GM12878 (cell line): ENCODE results near the gene RAB40B. TPM values are rescaled to one million over a fixed set of nuclear protein-coding genes. Genes with fewer than 3 reads are reported as not detected.

ENCODE experiments used
- ATAC-seq: fragments of 200-7000 bp; cut with Tn5 transposase; 3 replicates; pipeline ENCODE4 v1.9.1; 2020; ENCODE audit warnings: mild to moderate bottlenecking, moderate library complexity
- BruUV-seq: library from RNA; stranded (reverse); fragments of 400-500 nt; replicated peaks from 2 replicates; lab custom pipeline; 2021; lab: Mats Ljungman, UMichigan
- CTCF ChIA-PET: fragments of 300-600 bp; sonication (Branson Sonifier 250); formaldehyde crosslinking; extraction: SDS; loops from one replicate; lab custom pipeline; 2021; ENCODE audit warnings: inconsistent platforms; lab: Yijun Ruan, JAX
- POLR2A ChIA-PET: fragments of 350-600 bp; formaldehyde crosslinking; extraction: SDS; loops from one replicate; lab custom pipeline; 2021; ENCODE audit warnings: inconsistent platforms; lab: Charles Lee
- RAD21 ChIA-PET: fragments of 300-600 bp; sonication (Branson Sonifier 250); formaldehyde crosslinking; loops from one replicate; lab custom pipeline; 2023; ENCODE audit warnings: antibody characterized with exemption; ENCODE audit not compliant: unreplicated experiment; lab: Charles Lee
- SMC1A ChIA-PET: fragments of 300-600 bp; sonication (Branson Sonifier 250); formaldehyde crosslinking; loops from one replicate; lab custom pipeline; 2023; ENCODE audit not compliant: unreplicated experiment, uncharacterized antibody; lab: Charles Lee
- DNase-seq: peaks from one replicate; pipeline ENCODE4 v3.0.0-alpha.2; 2011; ENCODE audit warnings: low read depth, low spot score
- FAIRE-seq: peaks from 3 replicates; lab custom pipeline; 2011; peaks lifted over from hg19 to GRCh38; lab: Jason Lieb, UNC
- H2AFZ ChIP-seq: 2 replicates; pipeline ENCODE4 v1.6.0; 2011; ENCODE audit warnings: low read depth, low read length, control low read depth; ENCODE audit not compliant: control insufficient read depth
- H3K27ac ChIP-seq: 2 replicates; pipeline ENCODE4 v1.5.1; 2011; ENCODE audit warnings: control low read depth; ENCODE audit not compliant: control insufficient read depth, insufficient read depth
- H3K27me3 ChIP-seq, 2 experiments: replicated peaks in 1 of 2; 2 replicates each; pipeline versions ENCODE4 v1.6.0 to v1.6.1; 2011; ENCODE audit warnings: low read length in 1 of 2; ENCODE audit not compliant: control insufficient read depth in 2 of 2, insufficient read depth in 2 of 2
- H3K36me3 ChIP-seq, 2 experiments: 2 replicates each; pipeline ENCODE4 v1.5.1; 2011; ENCODE audit warnings: low read length in 1 of 2; ENCODE audit not compliant: control insufficient read depth in 2 of 2, insufficient read depth in 2 of 2
- H3K4me1 ChIP-seq: 2 replicates; pipeline ENCODE4 v1.6.1; 2011; ENCODE audit warnings: mild to moderate bottlenecking, low read length, moderate library complexity, mixed read lengths; ENCODE audit not compliant: control insufficient read depth, insufficient read depth
- H3K4me2 ChIP-seq: 2 replicates; pipeline ENCODE4 v1.6.0; 2011; ENCODE audit warnings: control low read depth; ENCODE audit not compliant: control insufficient read depth, insufficient read depth
- H3K4me3 ChIP-seq: fragments of 200-600 bp; sonication (generic); 2 replicates; pipeline ENCODE4 v1.5.1; 2016
- H3K79me2 ChIP-seq: 2 replicates; pipeline ENCODE4 v1.6.0; 2011; ENCODE audit warnings: low read length; ENCODE audit not compliant: control insufficient read depth, insufficient read depth
- H3K9ac ChIP-seq: 2 replicates; pipeline ENCODE4 v1.8.0; 2011; ENCODE audit warnings: low read length, control low read depth, mixed read lengths; ENCODE audit not compliant: control insufficient read depth, insufficient read depth
- H3K9me3 ChIP-seq: replicated peaks from 3 replicates; pipeline ENCODE4 v1.5.1; 2011; ENCODE audit warnings: mild to moderate bottlenecking, low read length; ENCODE audit not compliant: control insufficient read depth, insufficient read depth
- H4K20me1 ChIP-seq: 2 replicates; pipeline ENCODE4 v1.6.0; 2011; ENCODE audit not compliant: control insufficient read depth, insufficient read depth
- ELK1 ChIP-seq: IDR thresholded peaks from 2 replicates; pipeline ENCODE4 v1.6.1; 2012; ENCODE audit warnings: low read depth, low read length, improper control_type of control experiment
- MEF2A ChIP-seq: IDR thresholded peaks from 2 replicates; pipeline ENCODE4 v1.6.1; 2011; ENCODE audit warnings: low read depth, mild to moderate bottlenecking, low read length, moderate library complexity; ENCODE audit not compliant: insufficient read depth
- PAX8 ChIP-seq: fragments of 450-650 bp; IDR thresholded peaks from 2 replicates; pipeline ENCODE4 v1.6.1; 2017; ENCODE audit warnings: mild to moderate bottlenecking, moderate library complexity
- WGBS: methylation state at CpG from one replicate; pipeline ENCODE4 v1.1.6; 2016; ENCODE audit warnings: low lambda C conversion rate; ENCODE audit not compliant: insufficient replicate concordance, insufficient coverage; ENCODE audit errors: missing lambda C conversion rate; 5-methylcytosine and 5-hydroxymethylcytosine counted together
- in situ Hi-C: fragments of 300-500 bp; cut with MboI; formaldehyde crosslinking; loops from 9 replicates; pipeline ENCODE4 v1.14.3; 2018; ENCODE audit warnings: mixed read lengths
- intact Hi-C: fragments of 100-400 bp; cut with micrococcal nuclease; formaldehyde crosslinking; loops from one replicate; pipeline ENCODE4 v1.14.2; 2022; ENCODE audit not compliant: unreplicated experiment
- polyA plus RNA-seq, 11 experiments: library from polyadenylated mRNA; depleted of rRNA in 4 of 11; unstranded in 6 of 11; stranded (reverse) in 5 of 11; fragments of >200 nt; fragmentation: Nextera tagmentation in 4 of 11; fragmentation: Illumina TruSeq in 1 of 11; extraction: Ambion mirVana in 4 of 11; extraction: Trizol in 1 of 11; gene quantifications; 1 replicate in 1 of 11; 2 replicates in 10 of 11; pipeline versions ENCODE4 v1.2.1 to v1.2.3, GENCODE V29; 2011 to 2016; ENCODE audit warnings: inconsistent platforms in 2 of 11, missing spikeins in 2 of 11, low read depth in 1 of 11
- total RNA-seq, 4 experiments: library from RNA; depleted of rRNA in 3 of 4; stranded (reverse); fragments of >200 nt in 3 of 4; fragmentation: Illumina TruSeq in 1 of 4; extraction: Trizol in 1 of 4; gene quantifications; 2 replicates each; pipeline versions ENCODE4 v1.2.1 to v1.2.3, GENCODE V29; 2013 to 2021
- TF ChIP-seq, protein P1 (sequence below): fragments of 450-650 bp; IDR thresholded peaks from 2 replicates; pipeline ENCODE4 v1.6.1; 2016; ENCODE audit warnings: mild to moderate bottlenecking
- TF ChIP-seq, protein P2 (sequence below): IDR thresholded peaks from 2 replicates; pipeline ENCODE4 v1.6.1; 2011; ENCODE audit warnings: mild to moderate bottlenecking, low read depth, low read length, moderate library complexity; ENCODE audit not compliant: insufficient replicate concordance
- TF ChIP-seq, protein P3 (sequence below): IDR thresholded peaks from 2 replicates; pipeline ENCODE4 v1.6.1; 2011; ENCODE audit warnings: borderline replicate concordance, low read depth, mild to moderate bottlenecking, moderate library complexity, mixed read lengths, low read length; ENCODE audit not compliant: insufficient read depth; ENCODE audit errors: extremely low read length
- TF ChIP-seq, protein P4 (sequence below): fragments of 450-650 bp; IDR thresholded peaks from 2 replicates; pipeline ENCODE4 v1.6.1; 2018; ENCODE audit warnings: borderline replicate concordance, mild to moderate bottlenecking; ENCODE audit not compliant: partially characterized antibody
- TF ChIP-seq, protein P5 (sequence below): IDR thresholded peaks from 2 replicates; pipeline ENCODE4 v1.6.1; 2011; ENCODE audit warnings: borderline replicate concordance, low read depth, mild to moderate bottlenecking, moderate library complexity, low read length; ENCODE audit not compliant: insufficient read depth, poor library complexity, severe bottlenecking

The RAB40B gene
- total and polyA plus RNA-seq, 10 of the 15 experiments (the other 5 are each of a cell fraction or from before 2014, with no cell fraction given), result 0.06 to 2.8 (median 1.4) TPM

- ChIA-PET RAD21 (no interaction called here), SMC1A (no interaction called here), CTCF (no interaction called here), POLR2A (no interaction called here)
- TF ChIP-seq PAX8 (no peak), MEF2A (no peak), ELK1 (no peak)
- TF ChIP-seq, protein P1, sequence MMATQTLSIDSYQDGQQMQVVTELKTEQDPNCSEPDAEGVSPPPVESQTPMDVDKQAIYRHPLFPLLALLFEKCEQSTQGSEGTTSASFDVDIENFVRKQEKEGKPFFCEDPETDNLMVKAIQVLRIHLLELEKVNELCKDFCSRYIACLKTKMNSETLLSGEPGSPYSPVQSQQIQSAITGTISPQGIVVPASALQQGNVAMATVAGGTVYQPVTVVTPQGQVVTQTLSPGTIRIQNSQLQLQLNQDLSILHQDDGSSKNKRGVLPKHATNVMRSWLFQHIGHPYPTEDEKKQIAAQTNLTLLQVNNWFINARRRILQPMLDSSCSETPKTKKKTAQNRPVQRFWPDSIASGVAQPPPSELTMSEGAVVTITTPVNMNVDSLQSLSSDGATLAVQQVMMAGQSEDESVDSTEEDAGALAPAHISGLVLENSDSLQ, result no peak
- TF ChIP-seq, protein P2, sequence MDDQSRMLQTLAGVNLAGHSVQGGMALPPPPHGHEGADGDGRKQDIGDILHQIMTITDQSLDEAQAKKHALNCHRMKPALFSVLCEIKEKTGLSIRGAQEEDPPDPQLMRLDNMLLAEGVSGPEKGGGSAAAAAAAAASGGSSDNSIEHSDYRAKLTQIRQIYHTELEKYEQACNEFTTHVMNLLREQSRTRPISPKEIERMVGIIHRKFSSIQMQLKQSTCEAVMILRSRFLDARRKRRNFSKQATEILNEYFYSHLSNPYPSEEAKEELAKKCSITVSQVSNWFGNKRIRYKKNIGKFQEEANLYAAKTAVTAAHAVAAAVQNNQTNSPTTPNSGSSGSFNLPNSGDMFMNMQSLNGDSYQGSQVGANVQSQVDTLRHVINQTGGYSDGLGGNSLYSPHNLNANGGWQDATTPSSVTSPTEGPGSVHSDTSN, result no peak
- TF ChIP-seq, protein P3, sequence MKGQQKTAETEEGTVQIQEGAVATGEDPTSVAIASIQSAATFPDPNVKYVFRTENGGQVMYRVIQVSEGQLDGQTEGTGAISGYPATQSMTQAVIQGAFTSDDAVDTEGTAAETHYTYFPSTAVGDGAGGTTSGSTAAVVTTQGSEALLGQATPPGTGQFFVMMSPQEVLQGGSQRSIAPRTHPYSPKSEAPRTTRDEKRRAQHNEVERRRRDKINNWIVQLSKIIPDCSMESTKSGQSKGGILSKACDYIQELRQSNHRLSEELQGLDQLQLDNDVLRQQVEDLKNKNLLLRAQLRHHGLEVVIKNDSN, result no peak
- TF ChIP-seq, protein P4, sequence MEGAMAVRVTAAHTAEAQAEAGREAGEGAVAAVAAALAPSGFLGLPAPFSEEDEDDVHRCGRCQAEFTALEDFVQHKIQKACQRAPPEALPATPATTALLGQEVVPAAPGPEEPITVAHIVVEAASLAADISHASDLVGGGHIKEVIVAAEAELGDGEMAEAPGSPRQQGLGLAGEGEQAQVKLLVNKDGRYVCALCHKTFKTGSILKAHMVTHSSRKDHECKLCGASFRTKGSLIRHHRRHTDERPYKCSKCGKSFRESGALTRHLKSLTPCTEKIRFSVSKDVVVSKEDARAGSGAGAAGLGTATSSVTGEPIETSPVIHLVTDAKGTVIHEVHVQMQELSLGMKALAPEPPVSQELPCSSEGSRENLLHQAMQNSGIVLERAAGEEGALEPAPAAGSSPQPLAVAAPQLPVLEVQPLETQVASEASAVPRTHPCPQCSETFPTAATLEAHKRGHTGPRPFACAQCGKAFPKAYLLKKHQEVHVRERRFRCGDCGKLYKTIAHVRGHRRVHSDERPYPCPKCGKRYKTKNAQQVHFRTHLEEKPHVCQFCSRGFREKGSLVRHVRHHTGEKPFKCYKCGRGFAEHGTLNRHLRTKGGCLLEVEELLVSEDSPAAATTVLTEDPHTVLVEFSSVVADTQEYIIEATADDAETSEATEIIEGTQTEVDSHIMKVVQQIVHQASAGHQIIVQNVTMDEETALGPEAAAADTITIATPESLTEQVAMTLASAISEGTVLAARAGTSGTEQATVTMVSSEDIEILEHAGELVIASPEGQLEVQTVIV, result no peak
- TF ChIP-seq, protein P5, sequence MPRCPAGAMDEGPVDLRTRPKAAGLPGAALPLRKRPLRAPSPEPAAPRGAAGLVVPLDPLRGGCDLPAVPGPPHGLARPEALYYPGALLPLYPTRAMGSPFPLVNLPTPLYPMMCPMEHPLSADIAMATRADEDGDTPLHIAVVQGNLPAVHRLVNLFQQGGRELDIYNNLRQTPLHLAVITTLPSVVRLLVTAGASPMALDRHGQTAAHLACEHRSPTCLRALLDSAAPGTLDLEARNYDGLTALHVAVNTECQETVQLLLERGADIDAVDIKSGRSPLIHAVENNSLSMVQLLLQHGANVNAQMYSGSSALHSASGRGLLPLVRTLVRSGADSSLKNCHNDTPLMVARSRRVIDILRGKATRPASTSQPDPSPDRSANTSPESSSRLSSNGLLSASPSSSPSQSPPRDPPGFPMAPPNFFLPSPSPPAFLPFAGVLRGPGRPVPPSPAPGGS, result no peak
- Histone ChIP-seq H3K9me3 (peaks cover 14% of the 10 kb centered on the region; the same call in 2 of the 3 replicates), H3K4me3 (no peak overlapping the region), H4K20me1 (no peaks in the 10 kb centered on the region), H3K9ac (no peak overlapping the region), H3K36me3 (no peaks in the 10 kb centered on the region), H3K27me3 (no peaks in the 10 kb centered on the region), H3K79me2 (no peaks in the 10 kb centered on the region), H2AFZ (no peak overlapping the region), H3K4me1 (no peaks in the 10 kb centered on the region), H3K27ac (no peak overlapping the region), H3K4me2 (no peak overlapping the region)
- no peak for ATAC-seq
- BruUV-seq, result no TSS peak
- in situ Hi-C loops, result no loop called here
- intact Hi-C loops, result no loop called here
- FAIRE-seq, result no peak
- 56% methylated on average over 26 of the region's 26 CpGs for WGBS
- DNase-seq, result no peak
Measured at GRCh38 chr17:82737967-82738877, 39.7 kb upstream of the RAB40B start.
